SJCRH30 (cell line): Measurements from ENCODE around the gene SLF2. TPM values are rescaled to one million over a fixed set of nuclear protein-coding genes. Genes with fewer than 3 reads are reported as not detected.
"Not testable (repeated sequence)": the region's sequence is repeated elsewhere in the genome, so short reads cannot be mapped to it uniquely, and the experiment has no call there.

Experiments
- DNase-seq, 2 experiments: peaks; one replicate each; pipeline ENCODE4 v3.0.0-alpha.2; 2015 to 2020
- H3K27ac ChIP-seq: fragments of 250-450 bp; sonication (Bioruptor Pico); 2 replicates; pipeline ENCODE4 v1.5.1; 2020; ENCODE audit warnings: mild to moderate bottlenecking, moderate library complexity
- H3K27me3 ChIP-seq: fragments of 250-450 bp; sonication (Bioruptor Pico); 2 replicates; pipeline ENCODE4 v1.5.1; 2020; ENCODE audit warnings: mild to moderate bottlenecking, moderate library complexity
- H3K36me3 ChIP-seq: fragments of 250-450 bp; sonication (Bioruptor Pico); 2 replicates; pipeline ENCODE4 v1.5.1; 2020; ENCODE audit warnings: mild to moderate bottlenecking, moderate library complexity
- H3K4me1 ChIP-seq: fragments of 250-450 bp; sonication (Bioruptor Pico); 2 replicates; pipeline ENCODE4 v1.5.1; 2020; ENCODE audit warnings: mild to moderate bottlenecking, moderate library complexity
- H3K4me3 ChIP-seq: fragments of 250-450 bp; sonication (Bioruptor Pico); 2 replicates; pipeline ENCODE4 v1.5.1; 2020; ENCODE audit warnings: mild to moderate bottlenecking, moderate library complexity
- H3K9me3 ChIP-seq: fragments of 250-450 bp; sonication (Bioruptor Pico); replicated peaks from 2 replicates; pipeline ENCODE4 v1.5.1; 2020; ENCODE audit warnings: mild to moderate bottlenecking, moderate library complexity
- total RNA-seq: library from RNA; depleted of rRNA; stranded (reverse); fragments of >200 nt; shearing (Covaris generic); gene quantifications from 2 replicates; pipeline ENCODE4 v1.2.3, GENCODE V29; 2014

The SLF2 gene
- total RNA-seq, 1 experiment from 2014 or later, result 257 TPM

DNA sequence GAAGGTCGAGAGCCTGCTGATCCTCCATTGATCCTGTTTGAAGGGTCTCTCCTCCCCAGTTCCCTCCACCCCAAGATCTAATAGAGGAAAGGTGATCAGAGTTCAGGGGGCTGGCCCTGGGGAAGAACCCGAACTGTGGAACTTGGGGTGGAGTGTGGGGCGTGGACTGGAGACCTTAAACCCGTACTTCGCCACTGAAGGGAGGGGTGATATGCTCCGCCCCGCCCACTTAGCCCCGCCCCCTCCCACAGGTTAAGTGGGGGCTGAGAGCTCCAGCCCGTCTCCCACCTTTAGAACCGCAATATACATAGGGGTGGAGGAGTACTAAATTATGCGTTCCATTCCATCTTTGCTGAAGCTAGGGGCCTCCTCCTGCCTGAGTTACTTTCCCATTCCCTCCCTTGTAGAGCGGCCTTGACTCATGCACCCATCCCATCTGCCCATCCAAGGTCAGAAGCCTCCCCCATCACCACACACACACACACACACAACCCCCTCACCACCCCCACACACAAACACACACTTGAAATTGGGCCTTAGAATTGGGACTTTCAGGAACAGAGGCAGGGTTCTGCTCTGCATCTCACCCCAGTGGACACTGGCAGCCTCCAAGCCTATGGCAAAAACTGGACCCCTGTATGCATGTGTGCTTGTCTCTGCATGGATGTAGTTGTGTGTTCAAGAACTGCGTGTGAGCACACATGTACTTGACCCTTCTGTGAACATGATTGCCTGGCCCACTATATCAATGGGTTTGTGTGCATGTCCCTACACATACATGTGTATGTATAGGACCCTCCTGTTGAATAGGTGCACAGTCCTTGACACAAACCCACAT is 57.5 kb downstream of the SLF2 start:
- DNase-seq, result peak in 1 of 2 experiments; percentile 41
- peak overlapping the region; percentile 58 for H3K4me3 ChIP-seq
- no peak overlapping the region for H3K27ac ChIP-seq
- no peaks in the 10 kb centered on the region for H3K27me3 ChIP-seq
- H3K4me1 ChIP-seq, result peaks cover 6% of the 10 kb centered on the region
- H3K9me3 ChIP-seq, result no peaks in the 10 kb centered on the region
- H3K36me3 ChIP-seq, result peaks cover 18% of the 10 kb centered on the region

DNA sequence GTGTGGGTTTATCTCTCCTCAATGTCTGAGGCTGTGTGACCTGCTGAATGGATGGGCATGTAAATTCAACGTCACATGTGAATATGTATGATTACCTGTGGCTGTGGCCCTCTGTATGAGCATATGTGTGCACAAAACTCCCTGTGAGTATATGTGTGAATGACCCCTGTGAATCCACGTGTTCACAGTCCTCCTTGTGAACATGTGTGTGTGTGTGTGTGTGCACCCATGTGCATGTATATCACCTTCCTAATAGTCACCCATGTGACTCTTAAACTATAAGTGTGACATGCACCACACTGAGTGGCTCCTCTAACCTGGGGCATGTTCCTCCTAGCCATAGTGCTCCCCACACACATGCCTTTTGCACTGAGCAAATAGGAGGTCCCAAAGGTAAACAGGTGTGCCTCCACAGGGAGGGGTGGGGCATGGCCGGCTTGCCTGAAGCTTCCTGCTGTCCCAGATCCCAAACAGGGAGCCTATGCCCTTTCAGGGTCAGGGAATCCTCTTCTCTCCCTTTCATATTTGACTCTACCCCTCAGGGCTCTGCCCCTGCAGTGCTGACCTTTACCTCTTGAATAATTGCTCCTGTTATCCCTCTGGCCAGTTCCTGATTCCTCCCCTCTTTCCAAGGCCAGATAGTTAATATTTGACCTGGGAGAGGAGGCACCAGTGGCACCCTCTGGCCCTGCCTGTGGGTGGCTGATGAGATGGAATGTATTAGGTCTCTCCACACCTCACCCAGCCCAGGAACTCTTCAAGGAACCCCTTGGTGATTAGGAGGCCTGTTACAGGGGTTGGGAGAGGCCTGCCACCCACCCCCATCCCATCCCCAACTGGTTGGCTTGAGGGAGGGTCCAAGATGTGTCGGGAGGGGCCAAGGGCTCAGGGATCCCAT is 58.4 kb downstream of the SLF2 start:
- Histone ChIP-seq H3K27ac (no peak overlapping the region), H3K36me3 (peaks cover 10% of the 10 kb centered on the region), H3K27me3 (no peaks in the 10 kb centered on the region), H3K9me3 (no peaks in the 10 kb centered on the region), H3K4me3 (no peak overlapping the region), H3K4me1 (peaks cover 11% of the 10 kb centered on the region)
- DNase-seq, result no peak

DNA sequence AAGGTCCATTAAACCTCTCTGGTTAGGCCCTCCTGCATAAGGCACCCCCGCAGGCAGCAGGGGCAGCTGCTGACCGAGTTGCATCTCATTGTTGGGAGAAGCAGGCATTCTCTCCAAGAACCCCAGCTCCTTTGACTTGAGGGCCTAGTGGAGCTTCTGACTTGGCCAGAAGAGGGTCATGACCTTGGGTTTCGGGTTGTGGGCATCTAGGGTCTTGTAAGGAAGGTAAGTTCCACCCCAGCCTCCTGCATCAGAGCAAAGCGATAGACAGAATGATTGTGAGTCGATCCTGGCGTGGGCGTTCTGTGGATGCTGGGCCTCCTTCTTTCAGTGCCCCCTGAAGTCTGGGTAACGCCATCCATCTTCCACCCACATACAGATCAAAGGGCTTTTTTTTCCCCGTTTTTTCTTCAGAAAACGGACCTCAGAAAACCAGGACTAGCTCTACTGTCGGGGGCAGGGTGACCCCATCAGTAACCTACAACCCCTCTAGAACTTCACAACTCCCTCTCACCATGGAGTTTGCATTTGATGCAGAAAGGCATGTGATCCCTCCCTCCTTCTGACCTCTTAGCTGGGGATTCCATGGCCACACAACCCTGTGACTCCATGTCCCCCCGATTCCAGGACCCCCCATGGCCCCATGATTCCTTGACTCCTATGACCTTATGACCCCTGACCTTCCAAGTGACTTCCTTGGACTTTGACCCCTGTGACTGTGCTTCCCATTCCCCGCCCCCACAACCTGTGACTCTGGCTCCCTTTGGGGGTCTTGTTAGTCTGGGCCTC is 59.5 kb downstream of the SLF2 start:
- no peak overlapping the region for H3K4me3 ChIP-seq

DNA sequence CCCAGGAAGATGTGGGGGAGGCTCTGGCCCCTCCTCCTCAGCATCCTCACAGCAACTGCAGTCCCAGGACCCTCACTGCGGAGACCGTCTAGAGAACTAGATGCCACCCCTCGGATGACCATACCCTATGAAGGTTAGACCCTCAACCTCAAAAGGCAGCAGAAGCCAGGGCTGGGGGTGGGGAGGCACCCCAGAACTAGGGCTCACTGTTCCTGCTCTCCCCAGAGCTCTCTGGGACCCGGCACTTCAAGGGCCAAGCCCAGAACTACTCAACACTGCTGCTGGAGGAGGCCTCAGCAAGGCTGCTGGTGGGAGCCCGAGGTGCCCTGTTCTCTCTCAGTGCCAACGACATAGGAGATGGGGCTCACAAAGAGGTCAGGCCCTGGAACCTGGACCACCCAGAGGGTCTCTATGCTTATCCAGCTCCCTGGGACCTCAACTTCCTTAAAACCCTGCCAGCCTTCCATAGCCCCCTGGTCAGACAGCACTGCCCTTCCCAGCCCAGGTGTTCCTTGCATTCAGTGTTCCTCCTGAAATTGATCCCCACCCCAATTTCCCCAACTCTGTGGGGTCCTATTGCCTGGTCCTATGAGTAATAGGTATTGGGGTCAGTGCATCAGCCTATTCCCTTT is 60.3 kb downstream of the SLF2 start:
- Histone ChIP-seq H3K27ac (no peak overlapping the region), H3K27me3 (no peaks in the 10 kb centered on the region), H3K4me1 (peaks cover 11% of the 10 kb centered on the region), H3K9me3 (no peaks in the 10 kb centered on the region), H3K4me3 (no peak overlapping the region), H3K36me3 (no peaks in the 10 kb centered on the region)
- no peak for DNase-seq

More for the DNA sequence above, 59.5 kb downstream of the SLF2 start:
- DNase-seq, result no peak
- peaks cover 11% of the 10 kb centered on the region for H3K4me1 ChIP-seq
- 0 out of 2 replicates have a peak, but pooled peaks cover 2% of the 10 kb centered on the region for H3K36me3 ChIP-seq
- H3K27ac ChIP-seq, result no peak overlapping the region
- H3K9me3 ChIP-seq, result no peaks in the 10 kb centered on the region
- no peaks in the 10 kb centered on the region for H3K27me3 ChIP-seq

DNA sequence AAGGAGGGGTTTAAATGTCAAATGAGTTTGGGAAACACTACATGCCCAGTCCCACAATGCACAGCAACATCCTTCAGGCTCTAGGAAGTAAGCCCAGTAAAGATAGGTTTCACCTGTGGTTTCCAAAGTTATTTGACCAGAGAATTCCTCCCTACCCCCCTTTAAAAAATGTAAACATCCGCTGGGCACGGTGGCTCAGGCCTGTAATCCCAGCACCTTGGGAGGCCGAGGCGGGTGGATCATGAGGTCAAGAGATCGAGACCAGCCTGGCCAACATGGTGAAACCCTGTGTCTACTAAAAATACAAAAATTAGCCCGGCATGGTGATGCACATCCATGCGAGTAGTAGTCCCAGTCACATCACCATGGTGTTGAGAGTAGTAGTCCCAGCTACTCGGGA is 62.6 kb downstream of the SLF2 start:
- H3K9me3 ChIP-seq, H3K27me3 ChIP-seq, H3K27ac ChIP-seq, H3K4me1 ChIP-seq, H3K36me3 ChIP-seq, DNase-seq, H3K4me3 ChIP-seq: not testable (repeated sequence)

DNA sequence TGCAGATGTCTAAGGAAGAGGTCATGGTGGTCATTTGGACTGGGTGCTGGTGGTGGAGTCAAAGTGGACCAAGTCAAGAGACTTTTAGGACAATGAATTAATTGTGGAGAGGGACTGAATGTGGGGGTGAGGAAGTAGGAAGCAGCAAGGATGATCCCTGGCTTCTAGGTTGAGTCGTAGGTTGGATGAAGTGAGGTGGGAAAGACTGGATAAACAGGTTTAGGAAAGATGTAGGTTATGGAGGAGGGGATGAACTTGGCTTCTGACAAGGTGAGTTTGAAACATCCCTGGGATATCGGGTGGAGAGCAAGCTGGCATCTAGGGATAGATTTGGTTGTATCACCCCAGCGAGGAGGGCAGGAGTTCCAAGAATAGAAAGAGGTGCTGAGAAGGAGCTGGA is 64.1 kb downstream of the SLF2 start:
- H3K9me3 ChIP-seq, result no peaks in the 10 kb centered on the region
- no peaks in the 10 kb centered on the region for H3K27me3 ChIP-seq
- no peak overlapping the region for H3K4me3 ChIP-seq
- peaks cover 7% of the 10 kb centered on the region; the same call in 1 of the 2 replicates for H3K4me1 ChIP-seq
- H3K36me3 ChIP-seq, result peaks cover 4% of the 10 kb centered on the region
- DNase-seq, result no peak
- H3K27ac ChIP-seq, result no peak overlapping the region

DNA sequence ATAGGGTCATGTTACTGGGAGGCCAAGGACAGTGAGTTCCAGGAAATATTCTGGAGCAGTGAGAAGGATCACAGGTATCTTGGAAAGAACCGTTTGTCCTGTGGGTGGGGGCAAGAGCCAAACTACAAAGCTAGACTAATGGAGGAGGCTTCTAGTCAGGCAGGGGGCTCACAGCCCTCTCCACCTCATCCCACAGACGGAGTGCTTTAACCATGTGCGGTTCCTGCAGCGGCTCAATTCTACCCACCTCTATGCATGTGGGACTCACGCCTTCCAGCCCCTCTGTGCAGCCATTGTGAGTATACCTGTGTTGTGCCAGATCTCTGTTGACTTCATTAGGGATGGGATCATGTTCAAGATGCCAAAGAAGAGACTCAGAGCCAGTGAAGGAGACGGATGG is 64.7 kb downstream of the SLF2 start:
- no peaks in the 10 kb centered on the region for H3K27me3 ChIP-seq
- no peak for DNase-seq
- H3K4me3 ChIP-seq, result no peak overlapping the region
- no peak overlapping the region for H3K27ac ChIP-seq
- no peaks in the 10 kb centered on the region for H3K9me3 ChIP-seq
- H3K36me3 ChIP-seq, result peaks cover 4% of the 10 kb centered on the region
- peaks cover 7% of the 10 kb centered on the region; the same call in 1 of the 2 replicates for H3K4me1 ChIP-seq

DNA sequence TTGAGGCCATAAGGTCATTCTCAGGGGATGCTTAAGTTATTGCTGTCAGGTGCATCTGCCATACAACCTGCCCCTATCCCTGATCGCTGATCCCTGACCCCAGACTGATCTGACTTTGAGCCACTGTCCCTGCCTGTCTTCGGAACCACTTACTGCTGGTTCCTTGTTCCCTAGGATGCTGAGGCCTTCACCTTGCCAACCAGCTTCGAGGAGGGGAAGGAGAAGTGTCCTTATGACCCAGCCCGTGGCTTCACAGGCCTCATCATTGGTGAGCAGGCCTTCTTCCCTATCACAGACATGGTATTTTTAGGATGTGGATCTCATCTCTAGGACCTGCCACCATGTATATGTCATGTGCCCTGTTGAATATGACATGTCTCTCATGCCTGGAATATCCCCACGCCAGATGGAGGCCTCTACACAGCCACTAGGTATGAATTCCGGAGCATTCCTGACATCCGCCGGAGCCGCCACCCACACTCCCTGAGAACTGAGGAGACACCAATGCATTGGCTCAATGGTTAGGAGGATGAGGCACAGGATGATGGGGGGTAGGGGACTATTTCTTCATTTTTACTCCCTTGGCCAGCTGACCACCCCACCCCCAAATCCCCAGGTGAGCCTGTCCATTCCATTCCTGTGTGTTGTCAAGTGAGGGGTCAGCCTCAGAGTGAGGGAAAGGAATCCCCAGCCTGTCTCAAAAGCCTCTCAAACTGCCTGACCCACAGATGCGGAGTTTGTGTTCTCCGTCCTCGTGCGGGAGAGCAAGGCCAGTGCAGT is 65.5 kb downstream of the SLF2 start:
- Histone ChIP-seq H3K4me3 (no peak overlapping the region), H3K4me1 (peaks cover 7% of the 10 kb centered on the region; the same call in 1 of the 2 replicates), H3K27me3 (no peaks in the 10 kb centered on the region), H3K36me3 (peaks cover 6% of the 10 kb centered on the region), H3K9me3 (no peaks in the 10 kb centered on the region), H3K27ac (no peak overlapping the region)
- no peak for DNase-seq

DNA sequence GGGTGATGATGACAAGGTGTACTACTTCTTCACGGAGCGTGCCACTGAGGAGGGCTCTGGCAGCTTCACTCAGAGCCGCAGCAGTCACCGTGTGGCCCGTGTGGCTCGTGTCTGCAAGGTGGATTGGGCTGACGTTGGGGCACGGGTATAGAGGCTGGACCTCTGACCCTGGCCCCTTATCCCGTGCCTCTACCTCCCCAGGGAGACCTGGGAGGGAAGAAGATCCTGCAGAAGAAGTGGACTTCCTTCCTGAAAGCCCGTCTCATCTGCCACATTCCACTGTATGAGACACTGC is 66.1 kb downstream of the SLF2 start:
- no peak overlapping the region for H3K4me3 ChIP-seq
- H3K4me1 ChIP-seq, result peaks cover 7% of the 10 kb centered on the region; the same call in 1 of the 2 replicates
- no peaks in the 10 kb centered on the region for H3K9me3 ChIP-seq
- H3K36me3 ChIP-seq, result peaks cover 6% of the 10 kb centered on the region
- H3K27ac ChIP-seq, result no peak overlapping the region
- H3K27me3 ChIP-seq, result no peaks in the 10 kb centered on the region
- DNase-seq, result no peak

DNA sequence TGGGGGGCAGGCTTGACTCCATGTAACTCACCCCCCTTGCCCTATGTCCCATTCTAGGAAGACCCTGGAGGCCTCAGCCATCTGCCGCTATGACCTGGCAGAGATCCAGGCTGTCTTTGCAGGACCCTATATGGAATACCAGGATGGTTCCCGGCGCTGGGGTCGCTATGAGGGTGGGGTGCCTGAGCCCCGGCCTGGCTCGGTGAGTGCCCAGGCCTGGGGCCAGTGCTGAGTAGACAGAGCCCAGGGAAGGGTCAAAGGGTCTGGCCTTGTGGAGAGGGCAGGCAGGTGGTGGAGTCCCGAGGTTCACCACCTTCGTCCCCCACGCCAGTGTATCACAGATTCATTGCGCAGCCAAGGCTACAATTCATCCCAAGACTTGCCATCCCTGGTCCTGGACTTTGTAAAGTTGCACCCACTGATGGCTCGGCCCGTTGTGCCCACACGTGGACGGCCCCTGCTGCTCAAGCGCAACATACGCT is 67.1 kb downstream of the SLF2 start:
- Histone ChIP-seq H3K27me3 (no peaks in the 10 kb centered on the region), H3K36me3 (peaks cover 6% of the 10 kb centered on the region)
- DNase-seq, result no peak

DNA sequence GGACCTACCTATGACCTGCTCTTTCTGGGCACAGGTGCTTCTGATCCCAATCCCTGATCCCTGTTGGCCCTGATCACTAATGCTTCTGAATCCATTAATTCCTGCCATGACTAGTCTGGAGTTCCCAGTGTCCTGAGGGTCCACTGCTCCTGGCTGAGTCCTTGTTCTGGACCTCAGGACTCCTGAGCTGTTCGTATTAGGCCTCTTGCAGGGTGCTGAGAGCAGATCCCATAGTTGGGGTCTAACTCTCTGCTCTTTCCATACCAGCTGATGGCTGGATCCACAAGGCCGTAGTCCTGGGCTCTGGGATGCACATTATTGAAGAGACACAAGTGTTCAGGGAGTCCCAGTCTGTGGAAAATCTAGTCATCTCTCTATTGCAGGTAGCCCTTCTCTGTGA is 67.5 kb downstream of the SLF2 start:
- Histone ChIP-seq H3K9me3 (no peaks in the 10 kb centered on the region), H3K4me1 (peaks cover 5% of the 10 kb centered on the region; the same call in 1 of the 2 replicates), H3K27ac (no peak overlapping the region), H3K36me3 (peaks cover 6% of the 10 kb centered on the region), H3K27me3 (no peaks in the 10 kb centered on the region), H3K4me3 (no peak overlapping the region)
- no peak for DNase-seq

More for the DNA sequence above, 67.1 kb downstream of the SLF2 start:
- no peak overlapping the region for H3K4me3 ChIP-seq
- H3K27ac ChIP-seq, result no peak overlapping the region
- peaks cover 7% of the 10 kb centered on the region; the same call in 1 of the 2 replicates for H3K4me1 ChIP-seq
- no peaks in the 10 kb centered on the region for H3K9me3 ChIP-seq

DNA sequence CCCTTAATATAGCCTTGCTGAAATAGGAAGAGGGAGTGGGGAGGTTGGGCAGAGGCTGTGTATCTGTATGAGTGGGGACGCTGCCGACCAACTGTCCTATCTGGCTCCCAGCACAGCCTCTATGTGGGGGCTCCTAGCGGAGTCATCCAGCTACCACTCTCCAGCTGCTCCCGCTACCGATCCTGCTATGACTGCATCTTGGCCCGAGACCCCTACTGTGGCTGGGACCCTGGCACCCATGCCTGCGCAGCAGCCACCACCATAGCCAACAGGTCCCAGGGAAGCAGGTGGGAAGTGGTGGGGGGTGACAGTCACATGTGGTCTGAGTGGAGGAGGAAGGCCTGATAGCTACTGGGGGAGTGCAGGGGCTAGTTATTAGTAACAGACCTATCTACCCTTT is 67.9 kb downstream of the SLF2 start:
- no peak overlapping the region for H3K4me3 ChIP-seq
- peaks cover 6% of the 10 kb centered on the region for H3K36me3 ChIP-seq
- no peaks in the 10 kb centered on the region for H3K9me3 ChIP-seq
- H3K27ac ChIP-seq, result no peak overlapping the region
- no peaks in the 10 kb centered on the region for H3K27me3 ChIP-seq
- DNase-seq, result no peak
- H3K4me1 ChIP-seq, result peaks cover under 1% of the 10 kb centered on the region; the same call in 1 of the 2 replicates

DNA sequence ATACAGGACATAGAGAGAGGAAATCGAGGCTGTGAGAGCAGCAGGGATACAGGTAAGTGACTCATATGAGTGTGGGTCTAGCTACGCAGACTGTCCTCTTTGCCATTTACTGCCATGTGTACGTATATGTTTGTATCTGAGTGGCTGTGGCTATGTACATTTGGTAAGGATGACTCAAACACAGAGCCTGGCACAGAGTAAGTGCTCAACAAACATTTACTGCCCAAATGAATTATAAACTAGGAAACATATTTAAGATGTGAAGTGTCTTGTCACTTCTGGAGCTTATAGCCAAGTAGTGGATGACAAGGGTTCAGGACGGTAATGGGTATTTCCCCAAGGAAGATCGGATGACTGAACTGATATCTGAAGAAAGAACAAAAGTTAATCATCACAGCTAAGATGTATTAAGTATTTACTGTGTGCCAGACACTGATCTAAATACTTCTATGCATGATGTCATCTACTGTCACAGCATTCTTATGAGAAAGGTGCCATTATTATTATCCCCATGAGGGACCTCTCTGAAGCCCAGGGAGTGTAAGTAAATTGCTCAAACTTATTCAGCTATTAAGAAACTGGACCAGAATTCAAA is 68.5 kb downstream of the SLF2 start:
- Histone ChIP-seq H3K4me1 (peaks cover 2% of the 10 kb centered on the region; the same call in 1 of the 2 replicates), H3K9me3 (no peaks in the 10 kb centered on the region), H3K27me3 (no peaks in the 10 kb centered on the region), H3K4me3 (no peak overlapping the region), H3K27ac (no peak overlapping the region), H3K36me3 (peaks cover 6% of the 10 kb centered on the region)
- no peak for DNase-seq
